K562 (cell line): Measurements from ENCODE around the gene BSN. TPM values are rescaled to one million over a fixed set of nuclear protein-coding genes. Genes with fewer than 3 reads are reported as not detected.

Experiments used
- ATAC-seq: fragments of 200-7000 bp; cut with Tn5 transposase; 3 replicates; pipeline ENCODE4 v1.9.1; 2020; ENCODE audit warnings: moderate library complexity
- BruUV-seq: library from RNA; stranded (reverse); fragments of 400-500 nt; replicated peaks from 2 replicates; lab custom pipeline; 2021; lab: Mats Ljungman, UMichigan
- CTCF ChIA-PET: fragments of 300-600 bp; formaldehyde crosslinking; extraction: SDS; loops from one replicate; lab custom pipeline; 2021; ENCODE audit warnings: low intra/inter-chr PET ratio; lab: Yijun Ruan, JAX
- POLR2A ChIA-PET: fragments of 300-600, 350-650 bp; sonication (Branson Sonifier 250); formaldehyde crosslinking; extraction: SDS; loops from one replicate; lab custom pipeline; 2021; ENCODE audit warnings: antibody characterized with exemption, inconsistent platforms; lab: Yijun Ruan, JAX
- DNase-seq, 4 experiments: peaks; one replicate each; pipeline versions ENCODE4 v3.0.0 to v3.0.0-alpha.2; 2011 to 2018; ENCODE audit warnings: low spot score in 3 of 4, mixed read lengths in 3 of 4; ENCODE audit errors: extremely low read depth in 1 of 4
- FAIRE-seq: peaks from 2 replicates; lab custom pipeline; 2011; peaks lifted over from hg19 to GRCh38; lab: Jason Lieb, UNC
- H2AFZ ChIP-seq: 2 replicates; pipeline ENCODE4 v1.6.0; 2011; ENCODE audit warnings: low read depth, low read length, control low read depth, inconsistent platforms
- H3K27ac ChIP-seq: fragments of 200-600 bp; 3 replicates; pipeline ENCODE4 v1.8.0; 2011; ENCODE audit warnings: low read depth, mild to moderate bottlenecking, control low read depth, inconsistent platforms, low read length, moderate library complexity, mixed read lengths; ENCODE audit errors: extremely low read depth
- H3K27me3 ChIP-seq, 2 experiments: fragments of 300-600 bp in 1 of 2; 2 replicates in 1 of 2; 3 replicates in 1 of 2; pipeline versions ENCODE4 v1.6.0 to v1.8.0; 2011; ENCODE audit warnings: inconsistent platforms in 2 of 2, low read length in 2 of 2, mild to moderate bottlenecking in 1 of 2, mixed read lengths in 1 of 2, moderate library complexity in 1 of 2; ENCODE audit not compliant: control insufficient read depth in 2 of 2, insufficient read depth in 2 of 2
- H3K36me3 ChIP-seq: fragments of 300-600 bp; 3 replicates; pipeline ENCODE4 v1.8.0; 2011; ENCODE audit warnings: mild to moderate bottlenecking, low read length, inconsistent platforms; ENCODE audit not compliant: control insufficient read depth, insufficient read depth
- H3K4me1 ChIP-seq, 2 experiments: fragments of 200-600 bp in 1 of 2; replicated peaks in 1 of 2; 2 replicates in 1 of 2; 3 replicates in 1 of 2; pipeline versions ENCODE4 v1.5.1 to v1.8.0; 2011; ENCODE audit warnings: inconsistent platforms in 2 of 2, low read length in 2 of 2, mild to moderate bottlenecking in 1 of 2, mixed read lengths in 1 of 2, moderate library complexity in 1 of 2; ENCODE audit not compliant: control insufficient read depth in 2 of 2, insufficient read depth in 2 of 2
- H3K4me2 ChIP-seq: 2 replicates; pipeline ENCODE4 v1.6.1; 2011; ENCODE audit warnings: low read length, control low read depth, inconsistent platforms, mixed read lengths; ENCODE audit not compliant: insufficient read depth
- H3K4me3 ChIP-seq: fragments of 200-600 bp; sonication (generic), shearing (Covaris generic); 2 replicates; pipeline ENCODE4 v1.5.1; 2016; ENCODE audit warnings: control low read depth, inconsistent platforms
- H3K79me2 ChIP-seq: fragments of 200-600 bp; 3 replicates; pipeline ENCODE4 v1.8.0; 2011; ENCODE audit warnings: low read length, inconsistent platforms; ENCODE audit not compliant: control insufficient read depth, insufficient read depth
- H3K9ac ChIP-seq, 2 experiments: 2 replicates each; pipeline versions ENCODE4 v1.6.0 to v1.6.1; 2011; ENCODE audit warnings: low read depth in 2 of 2, low read length in 2 of 2, control low read depth in 1 of 2, inconsistent platforms in 1 of 2, mild to moderate bottlenecking in 1 of 2, mixed read lengths in 1 of 2; ENCODE audit not compliant: insufficient read depth in 1 of 2
- H3K9me1 ChIP-seq: one replicate; pipeline ENCODE4 v1.6.0; 2011; ENCODE audit warnings: inconsistent platforms, mild to moderate bottlenecking, low read length, moderate library complexity; ENCODE audit not compliant: control insufficient read depth, insufficient read depth
- H3K9me3 ChIP-seq: replicated peaks from 2 replicates; pipeline ENCODE4 v1.5.1; 2011; ENCODE audit warnings: low read depth, low read length, inconsistent platforms; ENCODE audit not compliant: control insufficient read depth, insufficient read depth
- H4K20me1 ChIP-seq: replicated peaks from 2 replicates; pipeline ENCODE4 v1.6.1; 2011; ENCODE audit warnings: low read length, inconsistent platforms, mixed read lengths; ENCODE audit not compliant: control insufficient read depth, insufficient read depth
- ATF3 ChIP-seq, 2 experiments: fragments of 450-650 bp in 1 of 2; sonication (generic) in 1 of 2; formaldehyde crosslinking in 1 of 2; IDR thresholded peaks in 1 of 2; conservative IDR thresholded peaks in 1 of 2; 2 replicates each; pipeline versions ENCODE4 v1.6.1 to v1.8.1; 2016 to 2023; ENCODE audit warnings: mild to moderate bottlenecking in 2 of 2, moderate library complexity in 2 of 2, inconsistent platforms in 1 of 2, missing genetic modification reagents in 1 of 2
- CBX8 ChIP-seq: fragments of 200-600 bp; sonication (generic); IDR thresholded peaks from 2 replicates; pipeline ENCODE4 v1.6.1; 2012; ENCODE audit warnings: borderline replicate concordance, mixed run types, low read depth, mild to moderate bottlenecking, moderate library complexity, mixed read lengths, low read length, control low read depth, inconsistent platforms; ENCODE audit not compliant: poor library complexity, severe bottlenecking; ENCODE audit errors: extremely low read depth
- CEBPG ChIP-seq, 3 experiments: fragments of 200-800 bp in 1 of 3; sonication (Bioruptor generic) in 1 of 3; sonication (generic) in 1 of 3; formaldehyde crosslinking in 1 of 3; IDR thresholded peaks in 2 of 3; conservative IDR thresholded peaks in 1 of 3; 2 replicates each; pipeline versions ENCODE4 v1.6.1 to v1.8.0; 2016 to 2022; ENCODE audit warnings: missing compliant biosample characterization in 2 of 3, missing genetic modification characterization in 2 of 3, mild to moderate bottlenecking in 1 of 3, missing genetic modification reagents in 1 of 3
- PHF20 ChIP-seq: fragments of 450-650 bp; IDR thresholded peaks from 2 replicates; pipeline ENCODE4 v1.6.1; 2018; ENCODE audit not compliant: partially characterized antibody
- POU5F1 ChIP-seq: fragments of 150-350 bp; IDR thresholded peaks from 2 replicates; pipeline ENCODE4 v1.6.1; 2014; ENCODE audit warnings: borderline replicate concordance, low read length, low read depth, mild to moderate bottlenecking; ENCODE audit not compliant: partially characterized antibody
- WGBS: fragments of 100-300 bp; shearing (Covaris generic); methylation state at CpG from one replicate; pipeline ENCODE4 v1.1.6; 2016; ENCODE audit warnings: low coverage, mixed read lengths; ENCODE audit not compliant: insufficient coverage; ENCODE audit errors: missing lambda C conversion rate; 5-methylcytosine and 5-hydroxymethylcytosine counted together
- in situ Hi-C: fragments of 300-500 bp; cut with MboI; formaldehyde crosslinking; loops from 4 replicates; pipeline ENCODE4 v1.15.0; 2018; ENCODE audit warnings: inconsistent platforms, mixed read lengths
- intact Hi-C: fragments of 100-400 bp; cut with micrococcal nuclease; formaldehyde crosslinking; loops from 2 replicates; pipeline ENCODE4 v1.14.2; 2022
- polyA plus RNA-seq, 8 experiments: library from polyadenylated mRNA; depleted of rRNA in 4 of 8; stranded (reverse) in 5 of 8; unstranded in 3 of 8; fragments of >200 nt; fragmentation: Nextera tagmentation in 2 of 8; fragmentation: Illumina TruSeq in 1 of 8; extraction: Ambion mirVana in 2 of 8; extraction: Trizol in 1 of 8; gene quantifications; 2 replicates each; pipeline versions ENCODE4 v1.2.1 to v1.2.3, GENCODE V29; 2011 to 2014; ENCODE audit warnings: inconsistent platforms in 1 of 8, missing spikeins in 1 of 8
- total RNA-seq, 7 experiments: library from RNA; depleted of rRNA in 6 of 7; stranded (reverse); fragments of >200 nt in 6 of 7; fragmentation: Illumina TruSeq in 2 of 7; extraction: Trizol in 2 of 7; gene quantifications; 2 replicates each; pipeline versions ENCODE4 v1.2.1 to v1.2.3, GENCODE V29; 2011 to 2021; ENCODE audit warnings: low replicate concordance in 1 of 7
- TF ChIP-seq, protein P1 (sequence below): sonication (generic); formaldehyde crosslinking; IDR thresholded peaks from 2 replicates; pipeline ENCODE4 v1.8.1; 2023; ENCODE audit warnings: missing genetic modification reagents, mild to moderate bottlenecking, borderline replicate concordance
- TF ChIP-seq, protein P2 (sequence below): sonication (generic); formaldehyde crosslinking; IDR thresholded peaks from 2 replicates; pipeline ENCODE4 v1.8.1; 2023; ENCODE audit warnings: mild to moderate bottlenecking, missing genetic modification reagents
- TF ChIP-seq, protein P3 (sequence below): fragments of 250-450 bp; sonication (Bioruptor Pico); IDR thresholded peaks from 2 replicates; pipeline ENCODE4 v1.8.0; 2022; ENCODE audit warnings: moderate library complexity, mild to moderate bottlenecking, inconsistent platforms

Gene BSN
- total and polyA plus RNA-seq, 9 of the 15 experiments (the other 6 are each of a cell fraction or from before 2014, with no cell fraction given) = 0.03 to 1.5 (median 0.29) TPM

- ChIA-PET CTCF (no interaction called here), POLR2A (interaction anchor here (0.5 kb wide), 1 partner anchor 38 kb away, joined by 3 read pairs; no protein-coding TSS in a partner anchor)
- Histone ChIP-seq H2AFZ (no peak overlapping the region), H4K20me1 (no peaks in the 10 kb centered on the region), H3K4me2 (no peak overlapping the region), H3K4me3 (no peak overlapping the region), H3K9ac (no peak overlapping the region), H3K4me1 (no peaks in the 10 kb centered on the region), H3K9me3 (no peaks in the 10 kb centered on the region), H3K9me1 (no peaks in the 10 kb centered on the region), H3K27ac (no peak overlapping the region), H3K79me2 (no peaks in the 10 kb centered on the region), H3K27me3 (no peaks in the 10 kb centered on the region), H3K36me3 (no peaks in the 10 kb centered on the region)
- ATAC-seq (no peak), FAIRE-seq (no peak), DNase-seq (no peak)
- in situ Hi-C loops (no loop called here), intact Hi-C loops (no loop called here)
- WGBS = 39% methylated on average over 4 of the region's 8 CpGs
- BruUV-seq = no TSS peak
- TF ChIP-seq, protein P1, sequence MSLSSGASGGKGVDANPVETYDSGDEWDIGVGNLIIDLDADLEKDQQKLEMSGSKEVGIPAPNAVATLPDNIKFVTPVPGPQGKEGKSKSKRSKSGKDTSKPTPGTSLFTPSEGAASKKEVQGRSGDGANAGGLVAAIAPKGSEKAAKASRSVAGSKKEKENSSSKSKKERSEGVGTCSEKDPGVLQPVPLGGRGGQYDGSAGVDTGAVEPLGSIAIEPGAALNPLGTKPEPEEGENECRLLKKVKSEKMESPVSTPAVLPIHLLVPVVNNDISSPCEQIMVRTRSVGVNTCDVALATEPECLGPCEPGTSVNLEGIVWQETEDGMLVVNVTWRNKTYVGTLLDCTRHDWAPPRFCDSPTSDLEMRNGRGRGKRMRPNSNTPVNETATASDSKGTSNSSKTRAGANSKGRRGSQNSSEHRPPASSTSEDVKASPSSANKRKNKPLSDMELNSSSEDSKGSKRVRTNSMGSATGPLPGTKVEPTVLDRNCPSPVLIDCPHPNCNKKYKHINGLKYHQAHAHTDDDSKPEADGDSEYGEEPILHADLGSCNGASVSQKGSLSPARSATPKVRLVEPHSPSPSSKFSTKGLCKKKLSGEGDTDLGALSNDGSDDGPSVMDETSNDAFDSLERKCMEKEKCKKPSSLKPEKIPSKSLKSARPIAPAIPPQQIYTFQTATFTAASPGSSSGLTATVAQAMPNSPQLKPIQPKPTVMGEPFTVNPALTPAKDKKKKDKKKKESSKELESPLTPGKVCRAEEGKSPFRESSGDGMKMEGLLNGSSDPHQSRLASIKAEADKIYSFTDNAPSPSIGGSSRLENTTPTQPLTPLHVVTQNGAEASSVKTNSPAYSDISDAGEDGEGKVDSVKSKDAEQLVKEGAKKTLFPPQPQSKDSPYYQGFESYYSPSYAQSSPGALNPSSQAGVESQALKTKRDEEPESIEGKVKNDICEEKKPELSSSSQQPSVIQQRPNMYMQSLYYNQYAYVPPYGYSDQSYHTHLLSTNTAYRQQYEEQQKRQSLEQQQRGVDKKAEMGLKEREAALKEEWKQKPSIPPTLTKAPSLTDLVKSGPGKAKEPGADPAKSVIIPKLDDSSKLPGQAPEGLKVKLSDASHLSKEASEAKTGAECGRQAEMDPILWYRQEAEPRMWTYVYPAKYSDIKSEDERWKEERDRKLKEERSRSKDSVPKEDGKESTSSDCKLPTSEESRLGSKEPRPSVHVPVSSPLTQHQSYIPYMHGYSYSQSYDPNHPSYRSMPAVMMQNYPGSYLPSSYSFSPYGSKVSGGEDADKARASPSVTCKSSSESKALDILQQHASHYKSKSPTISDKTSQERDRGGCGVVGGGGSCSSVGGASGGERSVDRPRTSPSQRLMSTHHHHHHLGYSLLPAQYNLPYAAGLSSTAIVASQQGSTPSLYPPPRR (CRISPR knock-in tag) = no peak
- TF ChIP-seq PHF20 (no peak), CBX8 (no peak), POU5F1 (no peak), CEBPG (CRISPR knock-in tag; IDR thresholded peaks at IDR 0.05) (peak; percentile 60; the same call in 1 of the 2 replicates), CEBPG (tag; conservative IDR thresholded peaks at IDR 0.05 in 1 of 2, IDR thresholded peaks at IDR 0.05 in 1 of 2) (0 out of 4 replicates have a peak, but pooled peaks of 1 of the 2 experiments have one; percentile 36), ATF3 (IDR thresholded peaks at IDR 0.05) (peak; percentile 54), ATF3 (CRISPR knock-in tag; conservative IDR thresholded peaks at IDR 0.05) (no peak)
- TF ChIP-seq, protein P2, sequence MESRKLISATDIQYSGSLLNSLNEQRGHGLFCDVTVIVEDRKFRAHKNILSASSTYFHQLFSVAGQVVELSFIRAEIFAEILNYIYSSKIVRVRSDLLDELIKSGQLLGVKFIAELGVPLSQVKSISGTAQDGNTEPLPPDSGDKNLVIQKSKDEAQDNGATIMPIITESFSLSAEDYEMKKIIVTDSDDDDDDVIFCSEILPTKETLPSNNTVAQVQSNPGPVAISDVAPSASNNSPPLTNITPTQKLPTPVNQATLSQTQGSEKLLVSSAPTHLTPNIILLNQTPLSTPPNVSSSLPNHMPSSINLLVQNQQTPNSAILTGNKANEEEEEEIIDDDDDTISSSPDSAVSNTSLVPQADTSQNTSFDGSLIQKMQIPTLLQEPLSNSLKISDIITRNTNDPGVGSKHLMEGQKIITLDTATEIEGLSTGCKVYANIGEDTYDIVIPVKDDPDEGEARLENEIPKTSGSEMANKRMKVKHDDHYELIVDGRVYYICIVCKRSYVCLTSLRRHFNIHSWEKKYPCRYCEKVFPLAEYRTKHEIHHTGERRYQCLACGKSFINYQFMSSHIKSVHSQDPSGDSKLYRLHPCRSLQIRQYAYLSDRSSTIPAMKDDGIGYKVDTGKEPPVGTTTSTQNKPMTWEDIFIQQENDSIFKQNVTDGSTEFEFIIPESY (CRISPR knock-in tag) = no peak
- TF ChIP-seq, protein P3, sequence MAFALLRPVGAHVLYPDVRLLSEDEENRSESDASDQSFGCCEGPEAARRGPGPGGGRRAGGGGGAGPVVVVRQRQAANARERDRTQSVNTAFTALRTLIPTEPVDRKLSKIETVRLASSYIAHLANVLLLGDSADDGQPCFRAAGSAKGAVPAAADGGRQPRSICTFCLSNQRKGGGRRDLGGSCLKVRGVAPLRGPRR (CRISPR knock-in tag) = no peak
Observed at GRCh38 chr3:49620728-49621127, 66.5 kb downstream of the BSN start.
